Measurements from ENCODE around the gene HSD11B2. TPM values are rescaled to one million over a fixed set of nuclear protein-coding genes. Genes with fewer than 3 reads are reported as not detected.

Gene HSD11B2
- total RNA-seq, 1 donor from 2014 or later: 2.1 TPM

- Histone ChIP-seq H3K4me3 (ENCODE audit: low read depth, low read length) (no peak overlapping the region), H3K36me3 (ENCODE audit: control insufficient read depth, insufficient read depth, low read length) (peaks cover 1% of the 10 kb centered on the region), H3K27me3 (ENCODE audit: control insufficient read depth, insufficient read depth, low read length) (no peaks in the 10 kb centered on the region)
- no peak for TF ChIP-seq CTCF (IDR thresholded peaks at IDR 0.05; ENCODE audit: insufficient read depth, low read length, severe bottlenecking)
- FAIRE-seq: no peak
- no peak for DNase-seq (ENCODE audit: low read depth)
Observed at GRCh38 chr16:67432506-67432890, 1.6 kb downstream of the HSD11B2 start.

GRCh38 chr16:67433131-67433719 is 2.3 kb downstream of the HSD11B2 start:
- H3K36me3 ChIP-seq (ENCODE audit: control insufficient read depth, insufficient read depth, low read length): peaks cover 4% of the 10 kb centered on the region
- H3K27me3 ChIP-seq (ENCODE audit: control insufficient read depth, insufficient read depth, low read length): no peaks in the 10 kb centered on the region
- FAIRE-seq (no peak), DNase-seq (ENCODE audit: low read depth) (no peak)
- TF ChIP-seq CTCF (IDR thresholded peaks at IDR 0.05; ENCODE audit: insufficient read depth, low read length, severe bottlenecking): no peak
- no peak overlapping the region for H3K4me3 ChIP-seq (ENCODE audit: low read depth, low read length)

GRCh38 chr16:67435758-67436164 is 4.8 kb downstream of the HSD11B2 start:
- FAIRE-seq (no peak), DNase-seq (ENCODE audit: low read depth) (no peak)
- Histone ChIP-seq H3K27me3 (ENCODE audit: control insufficient read depth, insufficient read depth, low read length) (no peaks in the 10 kb centered on the region), H3K4me3 (ENCODE audit: low read depth, low read length) (no peak overlapping the region), H3K36me3 (ENCODE audit: control insufficient read depth, insufficient read depth, low read length) (peaks cover 14% of the 10 kb centered on the region)
- TF ChIP-seq CTCF (IDR thresholded peaks at IDR 0.05; ENCODE audit: insufficient read depth, low read length, severe bottlenecking): no peak

GRCh38 chr16:67436640-67437193 is 5.8 kb downstream of the HSD11B2 start:
- peaks cover 15% of the 10 kb centered on the region for H3K36me3 ChIP-seq (ENCODE audit: control insufficient read depth, insufficient read depth, low read length)
- no peak for FAIRE-seq

GRCh38 chr16:67437513-67437912 is 6.6 kb downstream of the HSD11B2 start:
- H3K27me3 ChIP-seq (ENCODE audit: control insufficient read depth, insufficient read depth, low read length): no peaks in the 10 kb centered on the region
- no peak overlapping the region for H3K4me3 ChIP-seq (ENCODE audit: low read depth, low read length)
- peaks cover 15% of the 10 kb centered on the region for H3K36me3 ChIP-seq (ENCODE audit: control insufficient read depth, insufficient read depth, low read length)
- FAIRE-seq (no peak), DNase-seq (ENCODE audit: low read depth) (no peak)
- TF ChIP-seq CTCF (IDR thresholded peaks at IDR 0.05; ENCODE audit: insufficient read depth, low read length, severe bottlenecking): no peak

More at GRCh38 chr16:67436640-67437193, 5.8 kb downstream of the HSD11B2 start:
- DNase-seq (ENCODE audit: low read depth): no peak
- Histone ChIP-seq H3K4me3 (ENCODE audit: low read depth, low read length) (no peak overlapping the region), H3K27me3 (ENCODE audit: control insufficient read depth, insufficient read depth, low read length) (no peaks in the 10 kb centered on the region)
- TF ChIP-seq CTCF (IDR thresholded peaks at IDR 0.05; ENCODE audit: insufficient read depth, low read length, severe bottlenecking): no peak
